HG02623 (cell line): ENCODE results near the gene TBC1D24.

Source experiments
- ATAC-seq: cut with Tn5 transposase; IDR thresholded peaks from one replicate; pipeline ENCODE4 v1.9.1; 2021; ENCODE audit warnings: moderate library complexity; ENCODE audit not compliant: unreplicated experiment

The TBC1D24 gene

GRCh38 chr16:2482708-2483534, 8.0 kb downstream of the TBC1D24 start:
- ATAC-seq = no peak

GRCh38 chr16:2483939-2484897, 9.3 kb downstream of the TBC1D24 start:
- no peak for ATAC-seq

GRCh38 chr16:2484898-2485508, 10.1 kb downstream of the TBC1D24 start:
- no peak for ATAC-seq

- no peak for ATAC-seq
Observed at GRCh38 chr16:2485811-2486507, 11.0 kb downstream of the TBC1D24 start.

GRCh38 chr16:2486645-2487516, 12.0 kb downstream of the TBC1D24 start:
- ATAC-seq = no peak

GRCh38 chr16:2487517-2487842, 12.6 kb downstream of the TBC1D24 start:
- no peak for ATAC-seq

GRCh38 chr16:2487903-2488531, 13.1 kb downstream of the TBC1D24 start:
- ATAC-seq = no peak

- ATAC-seq = no peak
Observed at GRCh38 chr16:2489581-2489980, 14.7 kb downstream of the TBC1D24 start.

GRCh38 chr16:2490190-2491105, 15.5 kb downstream of the TBC1D24 start:
- ATAC-seq = no peak

- ATAC-seq = no peak
Observed at GRCh38 chr16:2492292-2492691, 17.4 kb downstream of the TBC1D24 start.

- ATAC-seq = no peak
Observed at GRCh38 chr16:2493605-2494004, 18.7 kb downstream of the TBC1D24 start.

- ATAC-seq = no peak
Observed at GRCh38 chr16:2494616-2495015, 19.7 kb downstream of the TBC1D24 start.

- no peak for ATAC-seq
Observed at GRCh38 chr16:2495041-2495440, 20.1 kb downstream of the TBC1D24 start.

GRCh38 chr16:2496223-2497115, 21.5 kb downstream of the TBC1D24 start:
- no peak for ATAC-seq

GRCh38 chr16:2497116-2497630, 22.2 kb downstream of the TBC1D24 start:
- ATAC-seq = no peak

GRCh38 chr16:2497695-2498484, 23.0 kb downstream of the TBC1D24 start:
- ATAC-seq = no peak
